IMR-90 (cell line): ENCODE results near the gene LRRC26. TPM values are rescaled to one million over a fixed set of nuclear protein-coding genes. Genes with fewer than 3 reads are reported as not detected.

Experiments used
- ATAC-seq: fragments of 200-7000 bp; cut with Tn5 transposase; 2 replicates; pipeline ENCODE4 v1.9.1; 2020; ENCODE audit warnings: low read depth, mild to moderate bottlenecking, moderate library complexity
- BruUV-seq: library from RNA; stranded (reverse); fragments of 400-500 nt; replicated peaks from 2 replicates; lab custom pipeline; 2021; lab: Mats Ljungman, UMichigan
- CTCF ChIA-PET: fragments of 300-600 bp; formaldehyde crosslinking; extraction: SDS; loops from one replicate; lab custom pipeline; 2021; ENCODE audit warnings: antibody characterized with exemption; lab: Yijun Ruan, JAX
- POLR2A ChIA-PET: fragments of 300-600 bp; sonication (Branson Sonifier 250); formaldehyde crosslinking; loops from one replicate; lab custom pipeline; 2022; ENCODE audit warnings: antibody characterized with exemption; ENCODE audit not compliant: unreplicated experiment; lab: Charles Lee
- DNase-seq: peaks from one replicate; pipeline ENCODE4 v3.0.0; 2013
- H2AFZ ChIP-seq: replicated peaks from 2 replicates; pipeline ENCODE3; 2013; ENCODE audit warnings: low read length, mild to moderate bottlenecking; ENCODE audit not compliant: poor library complexity
- H2AK5ac ChIP-seq: 2 replicates; pipeline ENCODE4 v1.6.1; 2013; ENCODE audit warnings: low read depth, low read length, inconsistent platforms
- H2AK9ac ChIP-seq: replicated peaks from 2 replicates; pipeline ENCODE3; 2013; ENCODE audit warnings: mild to moderate bottlenecking, low read depth, low read length, moderate library complexity; ENCODE audit not compliant: poor library complexity
- H2BK120ac ChIP-seq: 2 replicates; pipeline ENCODE4 v1.6.1; 2013; ENCODE audit warnings: low read depth, low read length, inconsistent platforms
- H2BK15ac ChIP-seq: 3 replicates; pipeline ENCODE4 v1.6.1; 2013; ENCODE audit warnings: low read depth, low read length, inconsistent platforms
- H2BK20ac ChIP-seq: 2 replicates; pipeline ENCODE4 v1.6.1; 2013; ENCODE audit warnings: low read depth, mild to moderate bottlenecking, inconsistent platforms, low read length, moderate library complexity
- H2BK5ac ChIP-seq: 2 replicates; pipeline ENCODE4 v1.6.1; 2013; ENCODE audit warnings: mild to moderate bottlenecking, low read depth, low read length, inconsistent platforms; ENCODE audit not compliant: poor library complexity, severe bottlenecking
- H3K14ac ChIP-seq: replicated peaks from 2 replicates; pipeline ENCODE4 v1.6.1; 2013; ENCODE audit warnings: low read depth, low read length, inconsistent platforms
- H3K18ac ChIP-seq: 2 replicates; pipeline ENCODE4 v1.6.1; 2013; ENCODE audit warnings: low read depth, low read length, control low read depth
- H3K23ac ChIP-seq: 2 replicates; pipeline ENCODE4 v1.6.1; 2013; ENCODE audit warnings: low read depth, low read length, inconsistent platforms
- H3K27ac ChIP-seq: 2 replicates; pipeline ENCODE4 v1.5.1; 2013; ENCODE audit warnings: mild to moderate bottlenecking, control low read depth, low read length; ENCODE audit not compliant: insufficient read depth
- H3K27me3 ChIP-seq: 2 replicates; pipeline ENCODE4 v1.6.1; 2013; ENCODE audit warnings: low read length; ENCODE audit not compliant: control insufficient read depth, insufficient read depth
- H3K36me3 ChIP-seq: 2 replicates; pipeline ENCODE4 v1.6.1; 2013; ENCODE audit warnings: low read length, mixed read lengths; ENCODE audit not compliant: control insufficient read depth, insufficient read depth
- H3K4ac ChIP-seq: 2 replicates; pipeline ENCODE4 v1.6.1; 2013; ENCODE audit warnings: low read depth, low read length, inconsistent platforms
- H3K4me1 ChIP-seq: 2 replicates; pipeline ENCODE4 v1.6.1; 2013; ENCODE audit warnings: low read length, mixed read lengths; ENCODE audit not compliant: control insufficient read depth, insufficient read depth
- H3K4me2 ChIP-seq: 2 replicates; pipeline ENCODE4 v1.6.1; 2013; ENCODE audit warnings: low read depth, mild to moderate bottlenecking, control low read depth, low read length, moderate library complexity
- H3K4me3 ChIP-seq: 2 replicates; pipeline ENCODE4 v1.5.1; 2013; ENCODE audit warnings: low read depth, mild to moderate bottlenecking, control low read depth, low read length, moderate library complexity; ENCODE audit not compliant: insufficient read depth
- H3K56ac ChIP-seq: 2 replicates; pipeline ENCODE4 v1.6.1; 2013; ENCODE audit warnings: low read length, inconsistent platforms; ENCODE audit not compliant: insufficient read depth; ENCODE audit errors: extremely low read depth
- H3K79me1 ChIP-seq, 2 experiments: 2 replicates each; pipeline ENCODE4 v1.6.1; 2013; ENCODE audit warnings: low read length in 2 of 2, inconsistent platforms in 1 of 2, low read depth in 1 of 2
- H3K9ac ChIP-seq: 2 replicates; pipeline ENCODE4 v1.6.1; 2013; ENCODE audit warnings: low read depth, low read length, control low read depth
- H3K9me1 ChIP-seq: 2 replicates; pipeline ENCODE4 v1.6.1; 2013; ENCODE audit warnings: low read length, inconsistent platforms; ENCODE audit not compliant: insufficient read depth
- H3K9me3 ChIP-seq: 2 replicates; pipeline ENCODE4 v1.6.1; 2013; ENCODE audit warnings: low read length; ENCODE audit not compliant: control insufficient read depth, insufficient read depth
- H4K20me1 ChIP-seq: 2 replicates; pipeline ENCODE4 v1.6.1; 2013; ENCODE audit warnings: low read length, inconsistent platforms; ENCODE audit not compliant: insufficient read depth
- H4K5ac ChIP-seq: 2 replicates; pipeline ENCODE4 v1.6.1; 2013; ENCODE audit warnings: mild to moderate bottlenecking, low read depth, low read length, control low read depth
- H4K8ac ChIP-seq, 2 experiments: 2 replicates each; pipeline ENCODE4 v1.6.1; 2013; ENCODE audit warnings: low read depth in 2 of 2, low read length in 2 of 2, control low read depth in 1 of 2, inconsistent platforms in 1 of 2
- H4K91ac ChIP-seq: 2 replicates; pipeline ENCODE4 v1.6.1; 2013; ENCODE audit warnings: low read depth, low read length, inconsistent platforms; ENCODE audit not compliant: insufficient read depth
- CEBPB ChIP-seq: IDR thresholded peaks from 2 replicates; pipeline ENCODE4 v1.6.1; 2012; ENCODE audit warnings: low read depth, low read length, improper control_type of control experiment
- CHD1 ChIP-seq: IDR thresholded peaks from 2 replicates; pipeline ENCODE4 v1.6.1; 2012; ENCODE audit warnings: low read depth, low read length, improper control_type of control experiment
- CTCF ChIP-seq: conservative IDR thresholded peaks from 2 replicates; pipeline ENCODE4 v1.5.1; 2012; ENCODE audit warnings: mild to moderate bottlenecking, low read depth, low read length, improper control_type of control experiment
- ELK1 ChIP-seq: fragments of 150-350 bp; IDR thresholded peaks from 2 replicates; pipeline ENCODE4 v1.6.1; 2016; ENCODE audit warnings: low read depth, mild to moderate bottlenecking, low read length, moderate library complexity, borderline replicate concordance
- FOS ChIP-seq: fragments of 150-350 bp; IDR thresholded peaks from 2 replicates; pipeline ENCODE4 v1.6.1; 2016; ENCODE audit warnings: low read depth, low read length
- MAFK ChIP-seq: IDR thresholded peaks from 2 replicates; pipeline ENCODE4 v1.6.1; 2012; ENCODE audit warnings: low read depth, low read length, improper control_type of control experiment
- MAZ ChIP-seq: IDR thresholded peaks from 2 replicates; pipeline ENCODE4 v1.6.1; 2012; ENCODE audit warnings: low read depth, mild to moderate bottlenecking, low read length, improper control_type of control experiment, moderate library complexity, borderline replicate concordance
- MXI1 ChIP-seq: IDR thresholded peaks from 2 replicates; pipeline ENCODE4 v1.6.1; 2012; ENCODE audit warnings: low read depth, mild to moderate bottlenecking, low read length, moderate library complexity, borderline replicate concordance
- NFE2L2 ChIP-seq: fragments of 150-350 bp; IDR thresholded peaks from 2 replicates; pipeline ENCODE4 v1.6.1; 2016; ENCODE audit warnings: low read depth, mild to moderate bottlenecking, low read length
- POLR2A ChIP-seq: IDR thresholded peaks from 2 replicates; pipeline ENCODE4 v1.6.1; 2012; ENCODE audit warnings: mild to moderate bottlenecking, low read depth, low read length
- RCOR1 ChIP-seq: IDR thresholded peaks from 2 replicates; pipeline ENCODE4 v1.6.1; 2012; ENCODE audit warnings: mild to moderate bottlenecking, low read length, improper control_type of control experiment; ENCODE audit not compliant: insufficient replicate concordance
- RFX5 ChIP-seq: IDR thresholded peaks from 2 replicates; pipeline ENCODE4 v1.8.0; 2012; ENCODE audit warnings: low read depth, mild to moderate bottlenecking, low read length, moderate library complexity
- WGBS, 2 experiments: methylation state at CpG; one replicate each; pipeline versions ENCODE4 v1.1.5 to v1.1.7; 2013; ENCODE audit warnings: missing lambda C conversion rate in 2 of 2; ENCODE audit not compliant: insufficient read length in 1 of 2; ENCODE audit errors: extremely low coverage in 2 of 2; 5-methylcytosine and 5-hydroxymethylcytosine counted together
- dilution Hi-C: fragments of 300-500 bp; cut with HindIII; formaldehyde crosslinking; loops from one replicate; pipeline ENCODE4 v1.14.3; 2018; ENCODE audit warnings: low sequenced_read_pairs; ENCODE audit not compliant: unreplicated experiment
- in situ Hi-C: fragments of 300-500 bp; cut with MboI; formaldehyde crosslinking; loops from 3 replicates; pipeline ENCODE4 v1.14.3; 2019; ENCODE audit warnings: low sequenced_read_pairs, inconsistent platforms, mixed read lengths
- intact Hi-C: fragments of 100-400 bp; cut with micrococcal nuclease; formaldehyde crosslinking; loops from 2 replicates; pipeline ENCODE4 v1.10.0; 2022
- polyA plus RNA-seq, 3 experiments: library from polyadenylated mRNA; depleted of rRNA; stranded (reverse); fragments of >200 nt; gene quantifications; 2 replicates each; pipeline ENCODE4 v1.2.3, GENCODE V29; 2012; ENCODE audit warnings: low replicate concordance in 1 of 3
- total RNA-seq: library from RNA; depleted of rRNA; stranded (reverse); fragments of >200 nt; gene quantifications from 2 replicates; pipeline ENCODE4 v1.2.3, GENCODE V29; 2012

The LRRC26 gene
- total and polyA plus RNA-seq, 2 of the 4 experiments (the other 2 are of a cell fraction), result not detected

- H3K36me3 ChIP-seq, result peaks cover 59% of the 10 kb centered on the region
- CTCF ChIA-PET, result no interaction called here
- POLR2A ChIA-PET, result no interaction called here
Measured at GRCh38 chr9:137184881-137185660, 15.2 kb upstream of the LRRC26 start.

More at GRCh38 chr9:137184881-137185660, 15.2 kb upstream of the LRRC26 start:
- no peak for TF ChIP-seq RCOR1
- no peak for TF ChIP-seq CEBPB
- no peak for TF ChIP-seq RFX5
- no peak for TF ChIP-seq MXI1
- no peak for TF ChIP-seq FOS
- no peak for TF ChIP-seq MAFK
- no peak for TF ChIP-seq ELK1
- no peak for TF ChIP-seq CTCF
- no peak for TF ChIP-seq CHD1
- no peak for TF ChIP-seq NFE2L2
- no peak for TF ChIP-seq POLR2A
- no peak for TF ChIP-seq MAZ
- no peak overlapping the region for H2AFZ ChIP-seq
- H3K56ac ChIP-seq, result no peak overlapping the region
- in situ Hi-C loops (no loop called here), intact Hi-C loops (no loop called here), dilution Hi-C loops (no loop called here)
- peaks cover 16% of the 10 kb centered on the region; the same call in 1 of the 2 replicates for H4K20me1 ChIP-seq
- H2BK20ac ChIP-seq, result no peak overlapping the region
- no peaks in the 10 kb centered on the region for H3K27me3 ChIP-seq
- DNase-seq (no peak), ATAC-seq (no peak)
- H3K4me1 ChIP-seq, result peaks cover 15% of the 10 kb centered on the region
- no peak overlapping the region for H3K4ac ChIP-seq
- H3K4me2 ChIP-seq, result no peak overlapping the region
- no TSS peak for BruUV-seq
- no peak overlapping the region for H2AK9ac ChIP-seq
- H4K8ac ChIP-seq, result no peak overlapping the region
- no peak overlapping the region for H2BK5ac ChIP-seq
- no peak overlapping the region for H4K91ac ChIP-seq
- H3K79me1 ChIP-seq, result peaks cover 0 to 39% of the 10 kb centered on the region in 2 experiments
- no peaks in the 10 kb centered on the region for H3K9me1 ChIP-seq
- no peak overlapping the region for H4K5ac ChIP-seq
- H3K27ac ChIP-seq, result no peak overlapping the region
- no peak overlapping the region for H3K4me3 ChIP-seq
- no peak overlapping the region for H2BK15ac ChIP-seq
- no peak overlapping the region for H3K18ac ChIP-seq
- no peak overlapping the region for H3K9ac ChIP-seq
- no peaks in the 10 kb centered on the region for H3K9me3 ChIP-seq
- no peak overlapping the region for H2AK5ac ChIP-seq
- H3K23ac ChIP-seq, result no peak overlapping the region
- 95% methylated on average over 29 of the region's 48 CpGs; no CpG with 5 or more reads in 1 of the 2 experiments for WGBS, 2 experiments
- H3K14ac ChIP-seq, result no peak overlapping the region
- H2BK120ac ChIP-seq, result no peak overlapping the region
